Measurements from ENCODE around the gene SPDYA.

DNA sequence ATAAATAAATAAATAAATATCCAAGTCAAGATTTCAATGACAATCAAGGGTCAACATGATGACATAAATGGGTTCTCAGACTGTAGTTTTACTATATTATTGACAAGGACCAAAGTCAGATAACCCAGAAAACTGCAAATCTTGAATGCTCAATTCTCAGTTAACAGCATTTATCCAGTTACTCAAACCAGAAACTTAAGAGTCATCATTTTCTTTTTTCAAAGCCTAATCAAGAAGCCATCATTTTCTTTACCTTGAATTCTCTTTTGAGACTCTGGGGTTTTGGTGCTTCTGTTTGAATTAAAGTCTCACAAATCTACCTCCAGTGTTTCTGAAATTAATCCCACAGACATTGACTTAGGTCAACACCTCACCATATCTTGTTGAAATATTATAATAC lies 45.3 kb downstream of the SPDYA start:
- TF ChIP-seq, protein P1, sequence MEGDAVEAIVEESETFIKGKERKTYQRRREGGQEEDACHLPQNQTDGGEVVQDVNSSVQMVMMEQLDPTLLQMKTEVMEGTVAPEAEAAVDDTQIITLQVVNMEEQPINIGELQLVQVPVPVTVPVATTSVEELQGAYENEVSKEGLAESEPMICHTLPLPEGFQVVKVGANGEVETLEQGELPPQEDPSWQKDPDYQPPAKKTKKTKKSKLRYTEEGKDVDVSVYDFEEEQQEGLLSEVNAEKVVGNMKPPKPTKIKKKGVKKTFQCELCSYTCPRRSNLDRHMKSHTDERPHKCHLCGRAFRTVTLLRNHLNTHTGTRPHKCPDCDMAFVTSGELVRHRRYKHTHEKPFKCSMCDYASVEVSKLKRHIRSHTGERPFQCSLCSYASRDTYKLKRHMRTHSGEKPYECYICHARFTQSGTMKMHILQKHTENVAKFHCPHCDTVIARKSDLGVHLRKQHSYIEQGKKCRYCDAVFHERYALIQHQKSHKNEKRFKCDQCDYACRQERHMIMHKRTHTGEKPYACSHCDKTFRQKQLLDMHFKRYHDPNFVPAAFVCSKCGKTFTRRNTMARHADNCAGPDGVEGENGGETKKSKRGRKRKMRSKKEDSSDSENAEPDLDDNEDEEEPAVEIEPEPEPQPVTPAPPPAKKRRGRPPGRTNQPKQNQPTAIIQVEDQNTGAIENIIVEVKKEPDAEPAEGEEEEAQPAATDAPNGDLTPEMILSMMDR (conservative IDR thresholded peaks at IDR 0.05 in 1 of 2, IDR thresholded peaks at IDR 0.05 in 1 of 2; ENCODE audit: extremely low read depth in 1 of 2, insufficient read depth in 1 of 2, low read depth in 1 of 2, low read length in 2 of 2) = no peak
- no peak for TF ChIP-seq EZH2 (IDR thresholded peaks at IDR 0.05; ENCODE audit: borderline replicate concordance, low read length)

Measured in mammary epithelial cell (primary cell).